Muscle layer of colon (tissue), 2 donors: ENCODE data around the gene TNN.

ENCODE experiments used
- H3K27ac ChIP-seq: one replicate; pipeline ENCODE4 v1.7.0; 2013; ENCODE audit warnings: low read depth, mild to moderate bottlenecking, low read length, moderate library complexity
- H3K27me3 ChIP-seq, 2 donors: one replicate each; pipeline ENCODE4 v1.7.0; 2013; ENCODE audit warnings: low read length in 2 of 2, mild to moderate bottlenecking in 2 of 2; ENCODE audit not compliant: insufficient read depth in 2 of 2, control insufficient read depth in 1 of 2
- H3K36me3 ChIP-seq: one replicate; pipeline ENCODE4 v1.7.0; 2013; ENCODE audit warnings: mild to moderate bottlenecking, low read length; ENCODE audit not compliant: insufficient read depth
- H3K4me1 ChIP-seq: one replicate; pipeline ENCODE4 v1.7.0; 2013; ENCODE audit warnings: mild to moderate bottlenecking, low read length; ENCODE audit not compliant: insufficient read depth
- H3K4me3 ChIP-seq, 2 donors: one replicate each; pipeline ENCODE4 v1.7.0; 2013; ENCODE audit warnings: low read length in 2 of 2, low read depth in 1 of 2, mild to moderate bottlenecking in 1 of 2, moderate library complexity in 1 of 2
- H3K9ac ChIP-seq: one replicate; pipeline ENCODE4 v1.7.0; 2013; ENCODE audit warnings: low read length
- H3K9me3 ChIP-seq: one replicate; pipeline ENCODE4 v1.7.0; 2013; ENCODE audit warnings: mild to moderate bottlenecking, low read length
- donor health status: abdominal sarcoma.
- donor health status: Adenocarcinoma of cecum.

The TNN gene

GRCh38 chr1:175197531-175197930, 129.9 kb downstream of the TNN start:
- no peak overlapping the region for H3K27ac ChIP-seq

More at GRCh38 chr1:175197531-175197930, 129.9 kb downstream of the TNN start:
- Histone ChIP-seq H3K9me3 (no peaks in the 10 kb centered on the region), H3K4me1 (peaks cover 13% of the 10 kb centered on the region), H3K36me3 (no peaks in the 10 kb centered on the region), H3K9ac (no peak overlapping the region), H3K27me3 (no peaks in the 10 kb centered on the region), H3K4me3 (no peak overlapping the region)
